ENCODE results near the gene CIB4.
"Not testable (repeated sequence)": the region's sequence is repeated elsewhere in the genome, so short reads cannot be mapped to it uniquely, and the experiment has no call there.

Gene CIB4

GRCh38 chr2:26668041-26668440 is 26.9 kb upstream of the CIB4 start:
- Histone ChIP-seq H3K27me3 (ENCODE audit: control insufficient read depth, insufficient read depth, low read length) (no peaks in the 10 kb centered on the region), H3K36me3 (ENCODE audit: control insufficient read depth, insufficient read depth, low read length) (no peaks in the 10 kb centered on the region), H3K27ac (ENCODE audit: low read length) (no peak overlapping the region), H3K4me1 (ENCODE audit: control insufficient read depth, insufficient read depth, low read length) (no peaks in the 10 kb centered on the region), H3K4me3 (ENCODE audit: low read length) (no peak overlapping the region), H3K9me3 (ENCODE audit: control insufficient read depth, insufficient read depth, low read length) (no peaks in the 10 kb centered on the region)
- no peak for DNase-seq (ENCODE audit: low read depth, low spot score)
- WGBS (ENCODE audit: insufficient coverage, insufficient read length), result no CpG with 5 or more reads among the region's 4 CpGs

- no peak overlapping the region for H3K4me3 ChIP-seq (ENCODE audit: low read length)
- H3K27ac ChIP-seq (ENCODE audit: low read length), result no peak overlapping the region
- no peaks in the 10 kb centered on the region for H3K27me3 ChIP-seq (ENCODE audit: control insufficient read depth, insufficient read depth, low read length)
- no peak for DNase-seq (ENCODE audit: low read depth, low spot score)
- H3K36me3 ChIP-seq (ENCODE audit: control insufficient read depth, insufficient read depth, low read length), result no peaks in the 10 kb centered on the region
- no peaks in the 10 kb centered on the region for H3K9me3 ChIP-seq (ENCODE audit: control insufficient read depth, insufficient read depth, low read length)
- no peaks in the 10 kb centered on the region for H3K4me1 ChIP-seq (ENCODE audit: control insufficient read depth, insufficient read depth, low read length)
- no CpG with 5 or more reads among the region's 2 CpGs for WGBS (ENCODE audit: insufficient coverage, insufficient read length)
Observed at GRCh38 chr2:26666671-26667070, 25.5 kb upstream of the CIB4 start.

- not testable (repeated sequence) for H3K36me3 ChIP-seq (ENCODE audit: control insufficient read depth, insufficient read depth, low read length); H3K27ac ChIP-seq (ENCODE audit: low read length); H3K27me3 ChIP-seq (ENCODE audit: control insufficient read depth, insufficient read depth, low read length); H3K4me3 ChIP-seq (ENCODE audit: low read length); H3K9me3 ChIP-seq (ENCODE audit: control insufficient read depth, insufficient read depth, low read length); DNase-seq (ENCODE audit: low read depth, low spot score); H3K4me1 ChIP-seq (ENCODE audit: control insufficient read depth, insufficient read depth, low read length)
- WGBS (ENCODE audit: insufficient coverage, insufficient read length), result no CpG with 5 or more reads among the region's 21 CpGs
Observed at GRCh38 chr2:26665296-26665695, 24.1 kb upstream of the CIB4 start.

GRCh38 chr2:26660363-26660962 is 19.3 kb upstream of the CIB4 start:
- Histone ChIP-seq H3K36me3 (ENCODE audit: control insufficient read depth, insufficient read depth, low read length) (no peaks in the 10 kb centered on the region), H3K27ac (ENCODE audit: low read length) (no peak overlapping the region), H3K9me3 (ENCODE audit: control insufficient read depth, insufficient read depth, low read length) (no peaks in the 10 kb centered on the region), H3K4me3 (ENCODE audit: low read length) (no peak overlapping the region), H3K27me3 (ENCODE audit: control insufficient read depth, insufficient read depth, low read length) (no peaks in the 10 kb centered on the region), H3K4me1 (ENCODE audit: control insufficient read depth, insufficient read depth, low read length) (no peaks in the 10 kb centered on the region)
- DNase-seq (ENCODE audit: low read depth, low spot score), result no peak
- no CpG with 5 or more reads among the region's 1 CpG for WGBS (ENCODE audit: insufficient coverage, insufficient read length)

GRCh38 chr2:26658691-26659346 is 17.7 kb upstream of the CIB4 start:
- Histone ChIP-seq H3K9me3 (ENCODE audit: control insufficient read depth, insufficient read depth, low read length) (no peaks in the 10 kb centered on the region), H3K36me3 (ENCODE audit: control insufficient read depth, insufficient read depth, low read length) (no peaks in the 10 kb centered on the region), H3K4me1 (ENCODE audit: control insufficient read depth, insufficient read depth, low read length) (peaks cover 4% of the 10 kb centered on the region; the same call in 1 of the 2 replicates), H3K27ac (ENCODE audit: low read length) (no peak overlapping the region), H3K27me3 (ENCODE audit: control insufficient read depth, insufficient read depth, low read length) (no peaks in the 10 kb centered on the region), H3K4me3 (ENCODE audit: low read length) (no peak overlapping the region)
- no peak for DNase-seq (ENCODE audit: low read depth, low spot score)
- no CpG with 5 or more reads among the region's 6 CpGs for WGBS (ENCODE audit: insufficient coverage, insufficient read length)

GRCh38 chr2:26657265-26657664 is 16.1 kb upstream of the CIB4 start:
- Histone ChIP-seq H3K9me3 (ENCODE audit: control insufficient read depth, insufficient read depth, low read length) (no peaks in the 10 kb centered on the region), H3K36me3 (ENCODE audit: control insufficient read depth, insufficient read depth, low read length) (no peaks in the 10 kb centered on the region), H3K4me3 (ENCODE audit: low read length) (no peak overlapping the region), H3K27me3 (ENCODE audit: control insufficient read depth, insufficient read depth, low read length) (no peaks in the 10 kb centered on the region), H3K27ac (ENCODE audit: low read length) (no peak overlapping the region), H3K4me1 (ENCODE audit: control insufficient read depth, insufficient read depth, low read length) (peaks cover 4% of the 10 kb centered on the region; the same call in 1 of the 2 replicates)
- DNase-seq (ENCODE audit: low read depth, low spot score), result no peak
- no CpG with 5 or more reads among the region's 4 CpGs for WGBS (ENCODE audit: insufficient coverage, insufficient read length)

- no peak overlapping the region for H3K27ac ChIP-seq (ENCODE audit: low read length)
- no CpG with 5 or more reads among the region's 9 CpGs for WGBS (ENCODE audit: insufficient coverage, insufficient read length)
- no peaks in the 10 kb centered on the region for H3K9me3 ChIP-seq (ENCODE audit: control insufficient read depth, insufficient read depth, low read length)
- peak; percentile 35 for DNase-seq (ENCODE audit: low read depth, low spot score)
- no peaks in the 10 kb centered on the region for H3K36me3 ChIP-seq (ENCODE audit: control insufficient read depth, insufficient read depth, low read length)
- no peak overlapping the region for H3K4me3 ChIP-seq (ENCODE audit: low read length)
- peaks cover 4% of the 10 kb centered on the region; the same call in 1 of the 2 replicates for H3K4me1 ChIP-seq (ENCODE audit: control insufficient read depth, insufficient read depth, low read length)
- no peaks in the 10 kb centered on the region for H3K27me3 ChIP-seq (ENCODE audit: control insufficient read depth, insufficient read depth, low read length)
Observed at GRCh38 chr2:26655611-26656195, 14.5 kb upstream of the CIB4 start.

GRCh38 chr2:26655120-26655519 is 14.0 kb upstream of the CIB4 start:
- H3K27me3 ChIP-seq (ENCODE audit: control insufficient read depth, insufficient read depth, low read length); DNase-seq (ENCODE audit: low read depth, low spot score); H3K4me3 ChIP-seq (ENCODE audit: low read length); H3K36me3 ChIP-seq (ENCODE audit: control insufficient read depth, insufficient read depth, low read length); H3K27ac ChIP-seq (ENCODE audit: low read length); H3K4me1 ChIP-seq (ENCODE audit: control insufficient read depth, insufficient read depth, low read length); H3K9me3 ChIP-seq (ENCODE audit: control insufficient read depth, insufficient read depth, low read length): not testable (repeated sequence)
- no CpG with 5 or more reads among the region's 1 CpG for WGBS (ENCODE audit: insufficient coverage, insufficient read length)

GRCh38 chr2:26654061-26654340 is 12.8 kb upstream of the CIB4 start:
- H3K4me1 ChIP-seq (ENCODE audit: control insufficient read depth, insufficient read depth, low read length), result peaks cover 4% of the 10 kb centered on the region; the same call in 1 of the 2 replicates
- DNase-seq (ENCODE audit: low read depth, low spot score), result no peak
- no peak overlapping the region for H3K27ac ChIP-seq (ENCODE audit: low read length)
- H3K27me3 ChIP-seq (ENCODE audit: control insufficient read depth, insufficient read depth, low read length), result no peaks in the 10 kb centered on the region
- no CpG with 5 or more reads among the region's 3 CpGs for WGBS (ENCODE audit: insufficient coverage, insufficient read length)
- H3K36me3 ChIP-seq (ENCODE audit: control insufficient read depth, insufficient read depth, low read length), result no peaks in the 10 kb centered on the region
- no peak overlapping the region for H3K4me3 ChIP-seq (ENCODE audit: low read length)
- H3K9me3 ChIP-seq (ENCODE audit: control insufficient read depth, insufficient read depth, low read length), result no peaks in the 10 kb centered on the region

GRCh38 chr2:26653207-26654060 is 12.3 kb upstream of the CIB4 start:
- Histone ChIP-seq H3K36me3 (ENCODE audit: control insufficient read depth, insufficient read depth, low read length) (no peaks in the 10 kb centered on the region), H3K27me3 (ENCODE audit: control insufficient read depth, insufficient read depth, low read length) (no peaks in the 10 kb centered on the region), H3K4me1 (ENCODE audit: control insufficient read depth, insufficient read depth, low read length) (peaks cover 4% of the 10 kb centered on the region; the same call in 1 of the 2 replicates), H3K4me3 (ENCODE audit: low read length) (no peak overlapping the region), H3K9me3 (ENCODE audit: control insufficient read depth, insufficient read depth, low read length) (no peaks in the 10 kb centered on the region), H3K27ac (ENCODE audit: low read length) (no peak overlapping the region)
- DNase-seq (ENCODE audit: low read depth, low spot score), result no peak
- no CpG with 5 or more reads among the region's 13 CpGs for WGBS (ENCODE audit: insufficient coverage, insufficient read length)

All from iPS DF 6.9 (cell line).